ENCODE measurements around the gene ZNF598. TPM values are rescaled to one million over a fixed set of nuclear protein-coding genes. Genes with fewer than 3 reads are reported as not detected.

Gene ZNF598
- total RNA-seq, 1 donor from 2014 or later: 52.7 TPM

DNA sequence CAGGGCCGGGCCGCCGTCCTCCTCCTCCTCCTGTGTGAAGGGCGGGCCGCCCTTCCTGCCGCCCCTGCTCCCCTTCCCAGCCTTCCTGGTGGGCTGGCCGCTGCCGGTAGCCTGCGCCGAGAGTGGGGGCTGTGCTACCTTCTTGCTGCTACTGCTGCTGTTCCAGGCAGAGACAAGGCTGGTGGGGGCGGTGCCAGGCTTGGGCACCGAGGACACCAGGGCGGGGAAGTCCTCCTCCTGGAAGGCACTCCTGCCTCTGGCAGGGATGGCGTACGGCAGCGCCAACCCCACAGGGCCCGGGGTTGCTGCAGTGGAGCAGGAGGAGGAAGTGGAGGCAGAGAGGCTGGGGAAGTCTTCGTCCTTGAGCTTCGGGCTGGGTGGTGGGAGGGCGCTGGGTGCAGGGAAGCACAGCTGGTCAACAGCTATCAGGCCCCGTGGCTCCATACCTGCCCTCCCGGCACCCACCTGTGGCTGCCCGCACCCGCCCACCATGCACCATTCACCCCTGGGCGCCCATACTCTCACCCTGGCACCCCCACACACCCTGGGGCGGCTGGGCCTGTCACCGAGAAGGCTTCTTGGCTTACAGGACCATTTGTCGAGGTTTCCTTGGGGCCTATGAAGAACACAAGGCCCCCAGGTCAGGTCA lies 9.6 kb downstream of the ZNF598 start:
- Mint-ChIP-seq H3K27ac (no peak overlapping the region), H3K27me3 (ENCODE audit: low read depth) (no peaks in the 10 kb centered on the region), H3K36me3 (peaks cover 20% of the 10 kb centered on the region), H3K4me3 (no peak overlapping the region), H3K4me1 (peaks cover 2% of the 10 kb centered on the region), H3K9me3 (no peaks in the 10 kb centered on the region)
- TF ChIP-seq, protein P1, sequence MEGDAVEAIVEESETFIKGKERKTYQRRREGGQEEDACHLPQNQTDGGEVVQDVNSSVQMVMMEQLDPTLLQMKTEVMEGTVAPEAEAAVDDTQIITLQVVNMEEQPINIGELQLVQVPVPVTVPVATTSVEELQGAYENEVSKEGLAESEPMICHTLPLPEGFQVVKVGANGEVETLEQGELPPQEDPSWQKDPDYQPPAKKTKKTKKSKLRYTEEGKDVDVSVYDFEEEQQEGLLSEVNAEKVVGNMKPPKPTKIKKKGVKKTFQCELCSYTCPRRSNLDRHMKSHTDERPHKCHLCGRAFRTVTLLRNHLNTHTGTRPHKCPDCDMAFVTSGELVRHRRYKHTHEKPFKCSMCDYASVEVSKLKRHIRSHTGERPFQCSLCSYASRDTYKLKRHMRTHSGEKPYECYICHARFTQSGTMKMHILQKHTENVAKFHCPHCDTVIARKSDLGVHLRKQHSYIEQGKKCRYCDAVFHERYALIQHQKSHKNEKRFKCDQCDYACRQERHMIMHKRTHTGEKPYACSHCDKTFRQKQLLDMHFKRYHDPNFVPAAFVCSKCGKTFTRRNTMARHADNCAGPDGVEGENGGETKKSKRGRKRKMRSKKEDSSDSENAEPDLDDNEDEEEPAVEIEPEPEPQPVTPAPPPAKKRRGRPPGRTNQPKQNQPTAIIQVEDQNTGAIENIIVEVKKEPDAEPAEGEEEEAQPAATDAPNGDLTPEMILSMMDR (IDR thresholded peaks at IDR 0.05; ENCODE audit: unreplicated experiment): no peak
- DNase-seq (ENCODE audit: low spot score in 2 of 2, unreplicated experiment in 2 of 2): no peak

DNA sequence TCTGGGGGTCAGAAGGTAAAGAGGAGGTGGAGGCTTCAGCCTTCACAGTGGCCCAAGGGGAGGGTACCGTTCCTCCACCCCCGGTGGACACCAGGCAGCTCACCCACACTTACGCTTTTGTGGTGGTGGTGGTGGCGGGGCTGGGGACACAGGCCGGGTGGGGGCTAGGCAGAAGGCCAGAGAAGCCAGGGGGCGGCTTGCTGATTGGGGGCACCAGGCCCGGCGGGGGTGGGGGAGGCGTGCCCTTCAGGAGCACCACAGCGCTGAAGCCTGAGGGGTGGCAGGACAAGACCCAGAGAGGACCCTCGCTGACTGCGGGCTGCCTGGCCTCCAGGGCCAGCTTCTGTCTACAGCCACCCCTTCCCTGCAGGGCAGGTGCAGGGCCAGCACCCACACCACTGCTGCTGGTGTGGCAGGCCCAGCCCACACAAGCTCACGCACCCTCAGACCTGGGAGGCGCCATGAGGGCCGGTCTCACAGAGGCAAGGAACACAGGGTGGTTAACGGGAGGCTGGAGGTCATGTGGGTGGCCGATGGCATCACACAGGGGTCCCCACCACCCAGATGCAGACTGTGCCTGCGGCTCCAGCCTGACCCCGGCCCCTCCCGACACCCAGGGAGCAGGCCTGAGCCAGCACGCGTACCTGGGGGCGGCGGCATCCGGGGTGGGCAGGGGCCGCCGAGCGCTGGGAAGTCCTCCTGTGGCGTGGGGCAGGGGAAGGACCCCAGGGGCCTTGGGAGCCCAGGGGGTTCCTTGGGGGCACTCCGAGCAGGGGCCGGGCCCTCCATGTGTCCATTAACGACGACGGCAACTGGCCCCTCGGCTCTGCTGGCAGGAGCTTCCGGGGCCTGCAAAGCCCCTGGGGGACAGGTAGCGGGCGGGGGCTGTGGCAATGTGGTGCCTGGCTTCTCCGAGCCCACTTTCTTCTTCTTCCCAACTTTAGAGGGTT lies 10.5 kb downstream of the ZNF598 start:
- TF ChIP-seq, protein P1 (IDR thresholded peaks at IDR 0.05; ENCODE audit: unreplicated experiment): no peak
- H3K36me3 Mint-ChIP-seq: peaks cover 20% of the 10 kb centered on the region
- no peak overlapping the region for H3K4me3 Mint-ChIP-seq
- no peak overlapping the region for H3K27ac Mint-ChIP-seq
- H3K27me3 Mint-ChIP-seq (ENCODE audit: low read depth): no peaks in the 10 kb centered on the region
- H3K4me1 Mint-ChIP-seq: no peaks in the 10 kb centered on the region
- no peaks in the 10 kb centered on the region for H3K9me3 Mint-ChIP-seq
- no peak for DNase-seq (ENCODE audit: low spot score in 2 of 2, unreplicated experiment in 2 of 2)

DNA sequence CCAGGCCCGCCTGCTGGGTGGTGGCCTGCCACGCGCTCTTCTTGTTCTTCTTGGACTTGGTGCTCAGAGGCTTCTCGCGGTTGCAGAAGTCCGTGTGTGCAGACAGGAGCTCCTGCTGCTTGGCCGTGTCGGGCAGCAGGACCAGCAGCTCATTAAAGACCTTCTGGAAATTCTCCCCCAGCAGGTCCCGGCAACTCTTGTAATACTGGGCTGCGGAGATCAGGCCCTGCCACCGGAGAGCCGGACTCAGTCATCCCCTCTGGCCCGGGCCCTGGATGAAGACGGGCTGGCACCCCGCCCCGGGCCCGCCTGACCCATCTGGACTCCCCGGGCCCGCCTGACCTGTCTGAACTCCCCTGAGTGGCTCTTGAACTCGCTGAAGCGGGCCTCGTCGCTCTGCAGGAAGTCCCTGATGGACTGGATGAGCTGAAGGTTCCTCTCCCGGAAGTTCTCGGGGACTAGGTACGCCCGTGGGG lies 11.2 kb downstream of the ZNF598 start:
- no peak for DNase-seq (ENCODE audit: low spot score in 2 of 2, unreplicated experiment in 2 of 2)
- H3K27ac Mint-ChIP-seq: no peak overlapping the region
- peaks cover 20% of the 10 kb centered on the region for H3K36me3 Mint-ChIP-seq
- no peak overlapping the region for H3K4me3 Mint-ChIP-seq
- H3K9me3 Mint-ChIP-seq: no peaks in the 10 kb centered on the region
- peaks cover 2% of the 10 kb centered on the region for H3K27me3 Mint-ChIP-seq (ENCODE audit: low read depth)
- H3K4me1 Mint-ChIP-seq: no peaks in the 10 kb centered on the region
- TF ChIP-seq, protein P1 (IDR thresholded peaks at IDR 0.05; ENCODE audit: unreplicated experiment): no peak

DNA sequence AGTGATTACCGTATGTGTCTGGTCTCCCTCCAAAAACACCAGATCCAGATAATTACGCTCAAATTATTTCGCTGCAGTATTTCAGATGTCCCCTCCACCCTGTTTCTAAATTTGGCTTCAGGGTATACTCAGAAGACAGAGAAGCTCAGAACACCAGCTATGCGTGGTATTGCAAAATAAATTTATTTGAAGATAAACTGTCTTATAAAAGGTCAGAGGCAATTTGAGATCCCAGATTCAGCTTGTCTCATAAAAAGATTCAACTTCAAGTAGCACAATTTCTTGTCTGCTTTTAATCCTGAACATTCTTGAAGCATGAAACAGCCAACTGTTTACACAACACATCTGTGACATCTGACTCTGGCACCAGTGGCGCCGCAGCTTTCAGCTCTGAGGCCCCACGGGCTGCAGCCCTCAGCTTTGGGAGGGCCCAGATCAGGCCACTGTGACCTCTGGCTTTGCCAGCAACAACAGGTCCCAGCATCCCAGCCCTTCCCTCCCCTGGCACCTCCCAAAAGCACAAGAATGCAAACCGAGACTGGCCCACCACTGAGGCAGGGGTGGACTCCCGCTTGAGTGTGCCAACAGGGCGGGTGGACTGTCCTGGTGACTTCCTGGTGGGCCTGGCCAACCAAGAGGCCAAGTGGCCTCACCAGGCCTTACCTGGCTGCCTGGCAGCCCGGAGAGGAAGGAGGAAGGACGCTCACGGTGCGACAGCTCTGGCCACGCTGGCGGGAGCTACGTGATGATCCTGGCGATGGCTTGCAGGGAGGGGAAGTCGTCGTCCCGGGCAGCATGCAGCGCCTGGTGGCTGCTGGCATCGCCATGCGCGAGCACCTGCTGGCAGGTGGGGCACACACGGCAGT lies 11.9 kb downstream of the ZNF598 start:
- H3K36me3 Mint-ChIP-seq: peaks cover 20% of the 10 kb centered on the region
- DNase-seq (ENCODE audit: low spot score in 2 of 2, unreplicated experiment in 2 of 2): no peak
- H3K27ac Mint-ChIP-seq: no peak overlapping the region
- TF ChIP-seq, protein P1 (IDR thresholded peaks at IDR 0.05; ENCODE audit: unreplicated experiment): no peak
- peaks cover 4% of the 10 kb centered on the region for H3K27me3 Mint-ChIP-seq (ENCODE audit: low read depth)
- no peak overlapping the region for H3K4me3 Mint-ChIP-seq
- no peaks in the 10 kb centered on the region for H3K9me3 Mint-ChIP-seq
- H3K4me1 Mint-ChIP-seq: no peaks in the 10 kb centered on the region

DNA sequence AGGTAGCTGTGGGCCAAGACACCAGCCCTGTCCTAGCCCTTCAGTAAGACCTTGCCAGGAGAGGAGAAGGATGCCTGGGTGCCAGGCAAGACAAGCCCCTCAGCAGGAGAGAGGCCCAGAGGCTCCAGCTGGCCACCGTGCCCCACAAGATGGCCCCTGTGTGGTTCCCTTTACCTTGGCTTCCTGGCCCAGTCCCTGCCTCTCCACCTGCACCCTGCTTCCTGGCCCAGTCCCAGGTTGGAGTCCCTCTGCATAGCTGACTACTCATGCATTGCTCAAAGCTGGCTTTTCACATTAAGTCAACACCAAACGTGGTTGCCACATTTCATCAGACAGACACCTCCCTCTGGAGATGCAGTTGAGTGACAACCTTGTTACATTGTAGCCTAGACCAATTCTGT lies 15.9 kb downstream of the ZNF598 start:
- Mint-ChIP-seq H3K36me3 (peaks cover 12% of the 10 kb centered on the region), H3K4me1 (peaks cover 9% of the 10 kb centered on the region), H3K4me3 (peak overlapping the region; percentile 26), H3K27me3 (ENCODE audit: low read depth) (peaks cover 30% of the 10 kb centered on the region), H3K27ac (no peak overlapping the region), H3K9me3 (no peaks in the 10 kb centered on the region)
- DNase-seq (ENCODE audit: low spot score in 2 of 2, unreplicated experiment in 2 of 2): no peak
- TF ChIP-seq, protein P1 (IDR thresholded peaks at IDR 0.05; ENCODE audit: unreplicated experiment): no peak

All from mesothelial cell of epicardium (in vitro differentiated cells).